Panc1 (cell line): Measurements from ENCODE around the gene ZNF8. TPM values are rescaled to one million over a fixed set of nuclear protein-coding genes. Genes with fewer than 3 reads are reported as not detected.
A peak's percentile ranks its signal among the peaks of the same experiment; 100 is the strongest.

Experiments
- ATAC-seq: fragments of 200-7000 bp; cut with Tn5 transposase; 2 replicates; pipeline ENCODE4 v1.9.1; 2020; ENCODE audit warnings: mild to moderate bottlenecking, moderate library complexity
- BruUV-seq: library from RNA; stranded (reverse); fragments of 400-500 nt; replicated peaks from 2 replicates; lab custom pipeline; 2021; lab: Mats Ljungman, UMichigan
- CTCF ChIA-PET: fragments of 300-600 bp; sonication (Branson Sonifier 250); formaldehyde crosslinking; loops from one replicate; lab custom pipeline; 2022; ENCODE audit warnings: antibody characterized with exemption; lab: Charles Lee
- POLR2A ChIA-PET: fragments of 300-600 bp; sonication (Branson Sonifier 250); formaldehyde crosslinking; loops from one replicate; lab custom pipeline; 2022; ENCODE audit warnings: antibody characterized with exemption; lab: Charles Lee
- DNase-seq: peaks from one replicate; pipeline ENCODE4 v3.0.0-alpha.2; 2010; ENCODE audit warnings: low read depth, low spot score
- H3K27ac ChIP-seq: 2 replicates; pipeline ENCODE4 v1.5.1; 2011; ENCODE audit warnings: mild to moderate bottlenecking, low read length, inconsistent platforms
- H3K27me3 ChIP-seq: fragments of 200-500 bp; sonication (Bioruptor generic); 2 replicates; pipeline ENCODE4 v1.6.0; 2014; ENCODE audit warnings: low read length, inconsistent platforms; ENCODE audit not compliant: control insufficient read depth, insufficient read depth
- H3K36me3 ChIP-seq: fragments of 200-500 bp; sonication (Bioruptor generic); 2 replicates; pipeline ENCODE4 v1.5.1; 2014; ENCODE audit warnings: inconsistent platforms, mild to moderate bottlenecking, low read length, moderate library complexity; ENCODE audit not compliant: control insufficient read depth, insufficient read depth
- H3K4me1 ChIP-seq: 2 replicates; pipeline ENCODE4 v1.5.1; 2011; ENCODE audit warnings: inconsistent platforms, mild to moderate bottlenecking, low read length, moderate library complexity; ENCODE audit not compliant: control insufficient read depth, insufficient read depth
- H3K4me3 ChIP-seq, 2 experiments: 2 replicates each; pipeline ENCODE4 v1.5.1; 2011 to 2012; ENCODE audit warnings: low read depth in 2 of 2, low read length in 2 of 2, mild to moderate bottlenecking in 2 of 2, inconsistent platforms in 1 of 2, moderate library complexity in 1 of 2
- H3K9me3 ChIP-seq: fragments of 200-500 bp; sonication (Bioruptor generic); 2 replicates; pipeline ENCODE4 v1.5.1; 2014; ENCODE audit warnings: low read depth, mild to moderate bottlenecking, inconsistent platforms, low read length, moderate library complexity; ENCODE audit not compliant: control insufficient read depth, insufficient read depth
- POLR2AphosphoS5 ChIP-seq: IDR thresholded peaks from 2 replicates; pipeline ENCODE4 v1.6.1; 2012; ENCODE audit warnings: mild to moderate bottlenecking, low read depth, low read length, moderate library complexity
- SIN3A ChIP-seq: IDR thresholded peaks from 2 replicates; pipeline ENCODE4 v1.6.1; 2012; ENCODE audit warnings: low read depth, mild to moderate bottlenecking, low read length, moderate library complexity, borderline replicate concordance; ENCODE audit not compliant: insufficient read depth
- TCF7L2 ChIP-seq: IDR thresholded peaks from 2 replicates; pipeline ENCODE4 v1.6.1; 2011; ENCODE audit warnings: mild to moderate bottlenecking, low read depth, low read length, inconsistent platforms
- in situ Hi-C: cut with HindIII; loops from 2 replicates; pipeline ENCODE4 v1.10.0; 2016; ENCODE audit warnings: low sequenced_read_pairs, low pct_unique_long_range_greater_than_20kb
- intact Hi-C: fragments of 100-400 bp; cut with micrococcal nuclease; formaldehyde crosslinking; loops from one replicate; pipeline ENCODE4 v1.10.0; 2022; ENCODE audit not compliant: unreplicated experiment
- total RNA-seq: library from RNA; stranded (reverse); gene quantifications from one replicate; pipeline ENCODE4 v1.2.1, GENCODE V29; 2021; ENCODE audit not compliant: unreplicated experiment
- TF ChIP-seq, protein P1 (sequence below): fragments of 450-650 bp; IDR thresholded peaks from 2 replicates; pipeline ENCODE4 v1.5.1; 2017; ENCODE audit warnings: mild to moderate bottlenecking
- TF ChIP-seq, protein P2 (sequence below), 2 experiments: IDR thresholded peaks; 2 replicates each; pipeline ENCODE4 v1.6.1; 2011 to 2012; ENCODE audit warnings: low read depth in 2 of 2, control low read depth in 1 of 2, low read length in 1 of 2, mild to moderate bottlenecking in 1 of 2, moderate library complexity in 1 of 2; ENCODE audit not compliant: insufficient read depth in 1 of 2

The ZNF8 gene
- total RNA-seq, 1 experiment from 2014 or later = 12.6 TPM

GRCh38 chr19:58262922-58263296 is 15.8 kb upstream of the ZNF8 start:
- Histone ChIP-seq H3K27ac (no peak overlapping the region), H3K9me3 (peaks cover 69% of the 10 kb centered on the region), H3K36me3 (no peaks in the 10 kb centered on the region), H3K4me3 (no peak overlapping the region), H3K27me3 (no peaks in the 10 kb centered on the region), H3K4me1 (no peaks in the 10 kb centered on the region)
- BruUV-seq = TSS peak; percentile 63
- in situ Hi-C loops (no loop called here), intact Hi-C loops (no loop called here)
- DNase-seq (no peak), ATAC-seq (no peak)
- TF ChIP-seq SIN3A (no peak), POLR2AphosphoS5 (no peak), TCF7L2 (no peak)
- ChIA-PET POLR2A (no interaction called here), CTCF (no interaction called here)

DNA sequence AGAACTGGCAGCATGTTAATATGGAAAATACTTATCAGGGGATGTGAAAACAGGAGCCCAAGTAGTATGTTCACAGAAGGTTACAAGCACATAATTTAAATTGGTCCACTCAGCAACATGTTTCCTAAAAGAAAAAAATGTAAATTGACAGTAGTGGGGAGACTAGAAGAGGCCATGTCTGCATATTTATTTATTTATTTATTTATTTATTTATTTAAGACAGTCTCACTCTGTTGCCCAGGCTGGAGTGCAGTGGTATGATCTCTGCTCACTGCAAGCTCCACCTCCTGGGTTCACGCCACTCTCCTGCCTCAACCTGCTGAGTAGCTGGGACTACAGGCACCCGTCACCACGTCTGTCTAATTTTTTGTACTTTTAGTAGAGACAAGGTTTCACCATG is 13.7 kb upstream of the ZNF8 start:
- intact Hi-C loops (no loop called here), in situ Hi-C loops (no loop called here)
- TF ChIP-seq SIN3A (no peak), TCF7L2 (no peak), POLR2AphosphoS5 (no peak)
- TF ChIP-seq, protein P1, sequence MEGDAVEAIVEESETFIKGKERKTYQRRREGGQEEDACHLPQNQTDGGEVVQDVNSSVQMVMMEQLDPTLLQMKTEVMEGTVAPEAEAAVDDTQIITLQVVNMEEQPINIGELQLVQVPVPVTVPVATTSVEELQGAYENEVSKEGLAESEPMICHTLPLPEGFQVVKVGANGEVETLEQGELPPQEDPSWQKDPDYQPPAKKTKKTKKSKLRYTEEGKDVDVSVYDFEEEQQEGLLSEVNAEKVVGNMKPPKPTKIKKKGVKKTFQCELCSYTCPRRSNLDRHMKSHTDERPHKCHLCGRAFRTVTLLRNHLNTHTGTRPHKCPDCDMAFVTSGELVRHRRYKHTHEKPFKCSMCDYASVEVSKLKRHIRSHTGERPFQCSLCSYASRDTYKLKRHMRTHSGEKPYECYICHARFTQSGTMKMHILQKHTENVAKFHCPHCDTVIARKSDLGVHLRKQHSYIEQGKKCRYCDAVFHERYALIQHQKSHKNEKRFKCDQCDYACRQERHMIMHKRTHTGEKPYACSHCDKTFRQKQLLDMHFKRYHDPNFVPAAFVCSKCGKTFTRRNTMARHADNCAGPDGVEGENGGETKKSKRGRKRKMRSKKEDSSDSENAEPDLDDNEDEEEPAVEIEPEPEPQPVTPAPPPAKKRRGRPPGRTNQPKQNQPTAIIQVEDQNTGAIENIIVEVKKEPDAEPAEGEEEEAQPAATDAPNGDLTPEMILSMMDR = no peak
- TF ChIP-seq, protein P2, sequence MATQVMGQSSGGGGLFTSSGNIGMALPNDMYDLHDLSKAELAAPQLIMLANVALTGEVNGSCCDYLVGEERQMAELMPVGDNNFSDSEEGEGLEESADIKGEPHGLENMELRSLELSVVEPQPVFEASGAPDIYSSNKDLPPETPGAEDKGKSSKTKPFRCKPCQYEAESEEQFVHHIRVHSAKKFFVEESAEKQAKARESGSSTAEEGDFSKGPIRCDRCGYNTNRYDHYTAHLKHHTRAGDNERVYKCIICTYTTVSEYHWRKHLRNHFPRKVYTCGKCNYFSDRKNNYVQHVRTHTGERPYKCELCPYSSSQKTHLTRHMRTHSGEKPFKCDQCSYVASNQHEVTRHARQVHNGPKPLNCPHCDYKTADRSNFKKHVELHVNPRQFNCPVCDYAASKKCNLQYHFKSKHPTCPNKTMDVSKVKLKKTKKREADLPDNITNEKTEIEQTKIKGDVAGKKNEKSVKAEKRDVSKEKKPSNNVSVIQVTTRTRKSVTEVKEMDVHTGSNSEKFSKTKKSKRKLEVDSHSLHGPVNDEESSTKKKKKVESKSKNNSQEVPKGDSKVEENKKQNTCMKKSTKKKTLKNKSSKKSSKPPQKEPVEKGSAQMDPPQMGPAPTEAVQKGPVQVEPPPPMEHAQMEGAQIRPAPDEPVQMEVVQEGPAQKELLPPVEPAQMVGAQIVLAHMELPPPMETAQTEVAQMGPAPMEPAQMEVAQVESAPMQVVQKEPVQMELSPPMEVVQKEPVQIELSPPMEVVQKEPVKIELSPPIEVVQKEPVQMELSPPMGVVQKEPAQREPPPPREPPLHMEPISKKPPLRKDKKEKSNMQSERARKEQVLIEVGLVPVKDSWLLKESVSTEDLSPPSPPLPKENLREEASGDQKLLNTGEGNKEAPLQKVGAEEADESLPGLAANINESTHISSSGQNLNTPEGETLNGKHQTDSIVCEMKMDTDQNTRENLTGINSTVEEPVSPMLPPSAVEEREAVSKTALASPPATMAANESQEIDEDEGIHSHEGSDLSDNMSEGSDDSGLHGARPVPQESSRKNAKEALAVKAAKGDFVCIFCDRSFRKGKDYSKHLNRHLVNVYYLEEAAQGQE (IDR thresholded peaks at IDR 0.05; ENCODE audit: insufficient read depth in 1 of 2, low read depth in 2 of 2, low read length in 1 of 2) = no peak
- BruUV-seq = no TSS peak
- Histone ChIP-seq H3K9me3 (peaks cover 60% of the 10 kb centered on the region), H3K4me1 (no peaks in the 10 kb centered on the region), H3K36me3 (no peaks in the 10 kb centered on the region), H3K4me3 (no peak overlapping the region), H3K27me3 (no peaks in the 10 kb centered on the region), H3K27ac (no peak overlapping the region)
- ATAC-seq (no peak), DNase-seq (no peak)
- ChIA-PET CTCF (no interaction called here), POLR2A (no interaction called here)

DNA sequence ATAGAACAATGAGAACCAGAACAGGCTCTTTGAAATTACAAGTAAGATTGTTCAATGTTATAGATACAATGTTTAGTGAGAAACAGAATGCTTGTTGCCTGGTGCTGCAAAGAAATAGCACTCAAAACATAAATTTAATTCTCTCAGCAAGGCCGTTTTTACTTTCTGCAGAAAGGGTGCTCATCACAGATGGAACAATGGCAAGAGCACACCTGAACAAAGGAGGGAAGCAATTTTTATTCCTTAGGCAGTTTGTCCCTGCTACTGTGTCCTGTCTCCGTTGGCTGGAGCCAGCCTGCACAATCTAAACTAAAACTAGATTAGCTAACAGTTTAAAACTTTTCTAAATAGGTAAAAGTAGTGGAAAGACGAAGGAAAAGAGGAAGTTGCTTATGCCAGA is 10.4 kb upstream of the ZNF8 start:
- no peak overlapping the region for H3K4me3 ChIP-seq
- H3K27ac ChIP-seq = no peak overlapping the region
- H3K9me3 ChIP-seq = peaks cover 35% of the 10 kb centered on the region
- CTCF ChIA-PET = no interaction called here
- no peaks in the 10 kb centered on the region for H3K36me3 ChIP-seq
- DNase-seq = no peak
- in situ Hi-C loops = no loop called here
- TF ChIP-seq POLR2AphosphoS5 (no peak), TCF7L2 (no peak), SIN3A (no peak)
- TF ChIP-seq, protein P1 = no peak
- TF ChIP-seq, protein P2 (IDR thresholded peaks at IDR 0.05; ENCODE audit: insufficient read depth in 1 of 2, low read depth in 2 of 2, low read length in 1 of 2) = no peak
- no peaks in the 10 kb centered on the region for H3K4me1 ChIP-seq
- no peaks in the 10 kb centered on the region for H3K27me3 ChIP-seq
- no TSS peak for BruUV-seq
- ATAC-seq = no peak
- intact Hi-C loops = no loop called here
- POLR2A ChIA-PET = no interaction called here
